ENCODE measurements around the gene ARFGEF2.
A peak's percentile ranks its signal among the peaks of the same experiment; 100 is the strongest.

The ARFGEF2 gene

GRCh38 chr20:48901326-48901725 lies 20.2 kb upstream of the ARFGEF2 start:
- DNase-seq, result no peak

DNA sequence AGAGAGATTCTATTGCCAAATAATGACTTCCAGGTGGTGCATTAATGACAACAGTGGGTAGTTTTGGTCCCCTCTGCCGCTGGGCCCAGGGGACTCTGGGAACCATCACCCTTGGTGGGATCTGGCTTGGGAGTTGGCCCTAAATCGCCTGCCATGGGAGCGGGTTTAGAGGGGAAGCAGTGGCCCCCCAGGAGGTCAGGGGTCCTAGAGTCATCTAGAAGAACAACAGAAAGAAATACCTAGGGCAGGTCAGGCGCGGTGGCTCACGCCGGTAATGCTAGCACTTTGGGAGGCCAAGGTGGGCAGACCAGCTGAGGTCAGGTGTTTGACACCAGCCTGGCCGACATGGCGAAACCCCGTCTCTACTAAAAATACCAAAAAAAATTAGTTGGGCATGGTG lies 17.8 kb upstream of the ARFGEF2 start:
- DNase-seq, result no peak

DNA sequence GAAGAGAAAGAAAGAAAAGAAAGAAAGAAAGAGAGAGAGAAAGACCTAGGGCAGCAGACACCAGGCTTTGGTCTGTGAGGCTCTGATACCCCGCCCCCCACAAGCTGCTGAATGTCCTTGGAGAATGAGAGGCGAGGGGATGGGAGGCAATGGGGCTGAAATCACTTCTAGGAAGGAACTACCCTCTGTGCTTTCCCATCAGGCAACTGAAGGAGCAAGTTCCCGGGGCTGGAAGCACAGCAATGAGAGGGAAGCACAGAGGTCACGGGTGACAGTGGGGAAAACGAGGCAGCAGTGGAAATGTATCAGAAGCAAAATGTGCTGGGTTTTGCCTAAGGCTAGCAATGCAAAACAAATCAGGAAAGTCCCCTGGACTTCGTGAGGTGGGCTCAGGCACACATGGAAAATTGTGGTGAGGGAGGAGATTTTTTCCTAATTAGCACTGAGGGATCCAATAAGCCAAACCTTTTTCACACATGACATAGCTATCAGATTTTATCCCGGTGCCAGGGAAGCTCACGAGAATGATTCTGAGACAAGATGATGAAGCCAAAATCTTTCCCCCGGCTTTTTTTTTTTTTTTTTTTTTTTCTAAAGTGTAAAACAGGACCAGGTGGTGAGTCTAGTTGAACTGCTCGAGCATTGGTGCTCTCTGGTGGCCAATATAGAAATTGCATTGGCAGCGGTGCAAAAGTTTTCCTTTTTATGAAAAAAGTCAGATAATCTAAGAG lies 16.8 kb upstream of the ARFGEF2 start:
- DNase-seq, result peak; percentile 68

DNA sequence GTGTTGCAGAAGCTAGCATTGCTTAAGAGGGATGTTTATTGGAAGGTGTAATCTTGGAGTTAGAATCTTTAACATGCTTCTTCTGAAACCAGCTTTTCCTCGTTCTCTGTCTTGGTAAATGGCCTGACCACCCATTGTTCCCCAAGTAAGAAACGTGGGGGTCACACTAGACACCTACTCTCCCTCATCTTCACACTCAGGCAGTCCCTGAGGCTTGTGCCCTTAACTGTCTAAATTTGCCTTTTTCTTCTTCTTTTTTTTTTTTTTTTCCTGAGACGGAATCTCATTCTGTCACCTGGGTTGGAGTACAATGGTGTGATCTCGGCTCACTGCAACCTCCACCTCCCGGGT lies 16.2 kb upstream of the ARFGEF2 start:
- no peak for DNase-seq

DNA sequence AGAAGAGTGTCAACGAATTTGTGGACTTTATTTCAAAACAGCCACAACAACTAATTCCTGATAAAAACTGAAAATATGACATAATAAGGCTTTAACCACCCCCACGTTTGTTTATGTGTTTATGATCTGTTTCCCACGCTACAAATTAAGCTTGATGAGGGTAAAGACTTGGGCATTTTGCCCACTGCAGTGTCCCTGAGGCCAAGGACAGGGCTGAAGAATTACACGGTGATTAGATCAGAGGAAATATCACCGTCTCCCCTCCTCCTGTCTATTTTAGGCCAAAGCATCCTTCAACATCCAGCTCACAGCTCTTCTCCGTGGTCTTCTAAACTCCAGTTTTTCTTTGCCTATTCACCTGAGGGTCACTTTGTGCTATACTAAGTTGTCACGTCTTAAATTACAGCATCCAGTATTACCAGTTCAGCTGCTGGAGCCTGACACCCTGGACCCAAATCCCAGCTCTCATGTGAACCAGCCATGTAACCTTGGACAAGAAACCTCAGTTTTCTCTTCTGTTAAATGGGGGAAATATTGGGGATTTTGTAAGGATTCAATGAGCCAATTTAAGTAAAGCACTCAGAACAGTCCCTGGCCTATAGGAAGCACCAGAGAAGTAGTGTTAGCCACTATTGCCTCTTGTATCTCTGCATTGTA lies 15.2 kb upstream of the ARFGEF2 start:
- no peak for DNase-seq

DNA sequence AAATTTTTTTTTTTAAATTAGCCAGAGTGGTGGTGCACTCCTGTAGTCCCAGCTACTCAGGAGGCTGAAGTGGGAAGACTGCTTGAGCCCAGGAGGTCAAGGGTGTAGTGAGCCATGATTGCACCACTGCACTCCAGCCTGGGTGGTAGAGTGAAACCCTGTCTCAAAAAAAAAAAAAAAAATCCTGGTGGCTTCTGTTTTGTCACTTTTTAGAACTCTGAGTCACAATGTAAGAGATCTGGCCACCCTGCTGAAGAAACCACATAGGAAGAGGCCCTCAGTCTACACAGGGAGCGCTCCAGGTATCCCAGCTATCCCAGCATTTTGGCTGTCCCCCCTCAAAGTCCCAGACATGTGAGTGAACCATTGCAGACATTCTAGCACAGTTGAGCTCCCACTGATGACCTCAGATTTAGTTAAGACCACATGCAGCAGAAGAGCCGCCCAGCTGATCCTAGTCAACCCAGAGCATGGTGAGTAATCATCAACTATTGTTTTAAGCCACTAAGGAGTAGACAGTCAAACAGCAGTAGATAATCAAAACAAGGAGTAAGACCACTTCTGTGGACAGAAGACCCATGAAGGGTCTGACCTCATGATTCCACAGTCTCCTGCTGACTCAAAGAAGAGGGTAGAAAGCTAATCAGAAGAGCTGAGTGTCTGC lies 12.7 kb upstream of the ARFGEF2 start:
- no peak for DNase-seq

DNA sequence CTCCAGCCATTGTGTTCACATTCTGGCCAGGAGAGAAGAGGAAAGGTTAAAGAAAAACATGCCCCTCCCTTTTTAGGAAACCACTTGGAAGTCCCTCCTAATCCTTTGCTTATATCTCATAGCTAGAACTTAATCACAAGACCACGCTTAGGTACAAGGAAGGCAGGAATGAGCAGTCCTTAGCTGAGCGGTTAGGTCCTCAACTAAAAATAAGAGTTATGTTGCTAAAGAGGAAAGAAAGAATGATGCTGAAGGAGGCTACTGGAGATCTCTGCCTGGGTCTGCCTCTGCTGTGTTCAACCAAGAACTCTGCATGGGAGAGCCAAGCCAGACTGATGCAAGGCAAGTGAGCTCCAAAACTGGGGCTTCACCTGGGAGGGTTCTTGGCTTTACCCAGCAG lies 11.6 kb upstream of the ARFGEF2 start:
- no peak for DNase-seq

GRCh38 chr20:48910347-48910781 lies 11.1 kb upstream of the ARFGEF2 start:
- DNase-seq, result no peak

- DNase-seq, result no peak
Observed at GRCh38 chr20:48912065-48912464, 9.4 kb upstream of the ARFGEF2 start.

DNA sequence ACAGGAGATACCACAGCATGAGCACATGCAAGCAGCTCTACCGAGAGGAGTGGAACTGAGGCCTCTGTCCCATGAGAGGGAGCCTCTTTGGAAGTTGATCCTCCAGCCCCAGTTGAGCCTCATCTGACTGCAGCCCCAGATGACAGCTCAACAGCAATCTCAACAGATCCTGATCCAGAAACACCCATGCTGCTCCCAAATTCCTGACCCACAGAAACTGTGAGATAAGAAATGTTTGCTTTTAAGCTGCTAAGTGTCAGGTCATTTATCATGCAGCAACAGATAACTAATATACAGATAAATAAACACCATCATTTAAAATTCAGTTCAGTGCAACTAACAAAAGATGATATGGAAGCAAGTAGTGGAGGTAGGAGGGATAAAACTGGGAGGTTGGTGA lies 4.8 kb upstream of the ARFGEF2 start:
- no peak for DNase-seq

GRCh38 chr20:48919336-48919881 lies 2.1 kb upstream of the ARFGEF2 start:
- DNase-seq, result no peak

GRCh38 chr20:48919882-48920526 lies 1.5 kb upstream of the ARFGEF2 start:
- no peak for DNase-seq

DNA sequence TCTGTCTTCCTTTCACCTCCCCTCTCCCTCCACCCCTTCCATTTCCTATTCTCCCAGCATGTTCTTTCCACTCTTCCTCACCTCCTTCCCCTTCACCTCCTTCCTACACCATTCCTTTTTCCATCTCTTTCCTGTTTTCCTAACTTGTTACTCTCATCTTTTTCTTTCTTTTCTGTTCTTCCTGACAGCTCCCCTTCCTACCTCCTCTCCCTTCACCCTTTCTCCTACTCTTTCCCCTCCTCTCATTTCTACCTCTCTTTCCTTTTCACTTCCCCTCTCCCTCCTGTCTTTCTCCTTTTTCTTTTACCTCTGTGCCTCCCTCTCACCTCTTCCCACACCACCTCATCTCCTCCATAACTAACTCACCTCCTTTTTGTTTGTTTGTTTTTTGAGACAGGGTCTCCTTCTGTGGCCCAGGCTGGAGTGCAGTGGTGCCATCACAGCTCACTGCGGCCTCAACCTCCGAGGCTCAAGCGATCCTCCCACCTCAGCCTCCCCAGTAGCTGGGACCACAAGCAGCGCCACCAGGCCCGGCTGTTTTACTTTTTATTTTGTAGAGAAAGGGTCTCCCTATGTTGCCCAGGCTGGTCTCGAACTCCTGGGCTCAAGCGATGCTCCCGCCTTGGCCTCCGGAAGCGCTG lies 864 bp upstream of the ARFGEF2 start:
- DNase-seq, result no peak

DNA sequence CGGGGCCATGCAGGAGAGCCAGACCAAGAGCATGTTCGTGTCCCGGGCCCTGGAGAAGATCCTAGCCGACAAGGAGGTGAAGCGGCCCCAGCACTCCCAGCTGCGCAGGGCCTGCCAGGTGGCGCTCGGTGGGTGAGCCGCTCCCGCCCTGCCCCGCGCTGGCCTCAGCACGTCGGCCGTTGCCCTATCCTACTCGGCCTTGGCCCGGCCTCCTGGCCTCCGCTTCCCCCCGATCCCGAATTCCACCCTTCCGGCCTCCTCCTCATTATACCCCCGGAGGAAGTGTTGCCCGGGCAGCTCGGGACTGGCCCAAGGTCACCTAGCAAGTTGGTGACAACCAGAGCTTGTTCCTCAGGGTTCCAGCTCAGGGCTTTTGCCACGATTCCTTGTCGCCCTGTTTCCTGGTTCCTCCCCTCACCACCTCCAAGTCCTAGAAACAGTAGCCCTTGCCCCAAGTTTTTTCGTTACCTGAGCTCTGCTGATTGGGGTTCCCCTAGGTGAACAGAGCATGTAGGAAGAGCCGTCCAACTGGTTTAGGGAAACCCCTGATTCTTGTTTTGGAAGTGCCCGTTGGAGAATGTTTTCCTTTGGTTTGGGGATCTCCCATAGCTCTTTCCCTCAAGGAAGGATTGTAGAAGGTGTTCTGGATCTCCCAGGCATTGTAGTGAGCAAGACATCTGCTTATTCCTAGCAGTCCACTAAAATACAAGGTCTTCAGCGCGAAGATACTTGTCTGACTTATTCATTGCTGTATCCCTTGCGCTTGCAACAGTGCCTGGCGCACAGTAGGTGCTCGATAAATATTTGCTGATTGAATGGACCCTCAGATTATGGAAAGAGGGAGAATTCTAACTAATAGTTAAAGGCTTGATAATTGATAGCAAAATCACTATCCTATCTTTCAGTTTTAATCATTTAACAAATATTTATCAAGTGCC lies 641 bp downstream of the ARFGEF2 start:
- DNase-seq, result no peak

GRCh38 chr20:48923149-48923718 lies 1.7 kb downstream of the ARFGEF2 start:
- no peak for DNase-seq

DNA sequence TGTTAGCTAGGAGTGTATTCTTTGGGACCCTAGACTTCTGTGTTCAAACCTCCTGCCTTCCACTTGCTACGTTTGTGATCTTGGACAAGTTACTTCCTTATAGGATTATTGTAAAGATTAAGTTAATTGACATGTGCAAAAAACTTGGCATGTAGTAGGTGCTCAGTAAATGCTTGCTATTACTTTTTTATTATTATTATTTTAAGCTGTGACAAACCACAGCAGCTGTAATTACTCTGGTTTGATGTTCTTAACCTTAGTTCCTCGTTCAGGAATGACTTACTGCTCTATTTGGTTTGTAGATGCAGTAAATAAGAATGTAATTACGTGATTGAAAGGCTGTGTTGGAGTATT lies 3.2 kb downstream of the ARFGEF2 start:
- no peak for DNase-seq

DNA sequence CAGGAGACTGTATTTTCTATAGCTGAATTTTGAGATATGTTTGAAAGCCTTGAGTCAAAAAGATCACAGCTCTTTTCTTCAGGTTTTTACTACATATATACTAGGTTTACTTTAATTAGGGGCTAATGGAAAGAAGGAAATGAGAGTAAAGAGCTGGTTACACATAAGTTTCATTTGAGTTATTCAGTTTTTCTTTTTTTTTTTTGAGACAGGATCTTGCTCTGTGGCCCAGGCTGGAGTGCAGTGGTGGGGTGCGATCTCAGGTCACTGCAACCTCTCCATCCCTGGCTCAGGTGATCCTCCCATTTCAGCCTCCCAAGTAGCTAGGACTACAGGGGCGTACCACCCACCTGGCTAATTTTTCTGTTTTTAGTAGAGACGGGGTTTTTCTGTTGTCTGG lies 4.8 kb downstream of the ARFGEF2 start:
- DNase-seq, result no peak

GRCh38 chr20:48926821-48927220 lies 5.3 kb downstream of the ARFGEF2 start:
- no peak for DNase-seq

- peak; percentile 45 for DNase-seq
Observed at GRCh38 chr20:48928832-48929725, 7.6 kb downstream of the ARFGEF2 start.

GRCh38 chr20:48930035-48930434 lies 8.5 kb downstream of the ARFGEF2 start:
- DNase-seq, result no peak

Data from fibroblast of upper back skin (primary cell).